ENCODE measurements around the gene SERPINB2.
A peak's percentile ranks its signal among the peaks of the same experiment; 100 is the strongest.

SERPINB2 gene

DNA sequence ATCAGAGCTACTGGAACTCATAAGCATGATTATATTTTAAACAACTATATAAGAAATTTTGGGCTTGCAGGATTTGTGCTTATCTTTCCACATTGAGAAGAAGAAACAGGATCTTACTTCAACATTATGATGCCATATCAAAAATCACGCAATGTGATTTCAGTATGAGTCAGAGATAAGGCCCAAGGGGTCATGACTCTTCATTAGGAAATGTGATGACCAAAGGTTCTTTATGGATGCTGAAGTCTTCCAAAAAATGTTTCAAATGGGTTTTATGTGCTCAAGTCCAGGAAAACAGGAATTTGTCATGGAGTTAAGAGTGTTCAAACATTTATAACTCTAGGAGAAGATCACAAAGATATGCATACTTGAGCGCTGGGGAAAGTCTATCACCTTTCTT, 7.8 kb upstream of the SERPINB2 start:
- Histone ChIP-seq H3K79me2 (ENCODE audit: control insufficient read depth, insufficient read depth, low read length) (no peaks in the 10 kb centered on the region), H3K4me1 (ENCODE audit: control insufficient read depth, low read depth, low read length) (no peaks in the 10 kb centered on the region), H2BK15ac (replicated peaks; ENCODE audit: low read depth) (no peak overlapping the region), H3K27ac (ENCODE audit: low read depth, low read length) (no peak overlapping the region), H3K4ac (ENCODE audit: low read depth, low read length) (no peak overlapping the region), H3K23ac (ENCODE audit: low read length) (no peak overlapping the region), H3K4me3 (ENCODE audit: low read length) (no peak overlapping the region), H3K9ac (ENCODE audit: low read length) (no peak overlapping the region), H2BK5ac (ENCODE audit: low read length) (no peak overlapping the region), H3K36me3 (ENCODE audit: control insufficient read depth, insufficient read depth, low read length) (no peaks in the 10 kb centered on the region), H3K27me3 (ENCODE audit: insufficient read depth, low read length, poor library complexity) (peaks cover 1% of the 10 kb centered on the region), H2AK5ac (ENCODE audit: low read length) (no peak overlapping the region), H3K18ac (ENCODE audit: low read length) (no peak overlapping the region), H4K8ac (ENCODE audit: low read depth, low read length) (no peak overlapping the region), H3K4me2 (ENCODE audit: low read length) (no peak overlapping the region), H4K5ac (ENCODE audit: low read length) (no peak overlapping the region), H3K79me1 (ENCODE audit: low read length) (no peaks in the 10 kb centered on the region), H3K56ac (ENCODE audit: low read length) (no peak overlapping the region), H2BK120ac (ENCODE audit: low read depth, low read length) (no peak overlapping the region)
- DNase-seq, result peak; percentile 16
- no CpG with 5 or more reads among the region's 2 CpGs for WGBS (ENCODE audit: extremely low coverage, insufficient coverage, low lambda C conversion rate)

DNA sequence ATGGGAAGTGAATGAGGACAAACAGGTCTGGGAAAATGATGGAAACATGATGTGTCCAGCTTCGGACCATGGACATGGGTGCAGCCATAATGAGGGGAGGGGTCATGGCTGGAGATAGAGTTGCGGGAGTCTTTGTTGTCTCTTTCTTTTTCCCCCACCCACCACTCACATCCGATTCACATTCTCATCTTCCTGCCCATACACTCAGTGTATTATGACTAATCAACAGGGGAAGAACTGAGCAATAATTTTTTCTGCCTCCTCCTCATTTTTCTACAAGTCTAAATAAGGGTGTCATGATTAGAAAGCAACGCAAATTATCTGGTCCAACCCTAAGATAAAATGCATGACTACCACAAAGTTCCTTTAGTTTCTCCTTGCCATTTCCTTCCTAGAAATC, 5.7 kb upstream of the SERPINB2 start:
- no peak overlapping the region for H3K4me3 ChIP-seq (ENCODE audit: low read length)
- peaks cover 1% of the 10 kb centered on the region for H3K27me3 ChIP-seq (ENCODE audit: insufficient read depth, low read length, poor library complexity)
- no peak overlapping the region for H4K5ac ChIP-seq (ENCODE audit: low read length)
- no peak overlapping the region for H3K18ac ChIP-seq (ENCODE audit: low read length)
- no peak overlapping the region for H3K4ac ChIP-seq (ENCODE audit: low read depth, low read length)
- H2BK15ac ChIP-seq (replicated peaks; ENCODE audit: low read depth), result no peak overlapping the region
- no peaks in the 10 kb centered on the region for H3K79me2 ChIP-seq (ENCODE audit: control insufficient read depth, insufficient read depth, low read length)
- H3K27ac ChIP-seq (ENCODE audit: low read depth, low read length), result no peak overlapping the region
- H3K4me2 ChIP-seq (ENCODE audit: low read length), result no peak overlapping the region
- H3K23ac ChIP-seq (ENCODE audit: low read length), result no peak overlapping the region
- WGBS (ENCODE audit: extremely low coverage, insufficient coverage, low lambda C conversion rate), result no CpG with 5 or more reads among the region's 4 CpGs
- H3K56ac ChIP-seq (ENCODE audit: low read length), result no peak overlapping the region
- no peak overlapping the region for H3K9ac ChIP-seq (ENCODE audit: low read length)
- no peak overlapping the region for H2AK5ac ChIP-seq (ENCODE audit: low read length)
- no peak overlapping the region for H4K8ac ChIP-seq (ENCODE audit: low read depth, low read length)
- no peaks in the 10 kb centered on the region for H3K4me1 ChIP-seq (ENCODE audit: control insufficient read depth, low read depth, low read length)
- no peaks in the 10 kb centered on the region for H3K79me1 ChIP-seq (ENCODE audit: low read length)
- H2BK120ac ChIP-seq (ENCODE audit: low read depth, low read length), result no peak overlapping the region
- no peak overlapping the region for H2BK5ac ChIP-seq (ENCODE audit: low read length)
- DNase-seq, result no peak
- H3K36me3 ChIP-seq (ENCODE audit: control insufficient read depth, insufficient read depth, low read length), result no peaks in the 10 kb centered on the region

DNA sequence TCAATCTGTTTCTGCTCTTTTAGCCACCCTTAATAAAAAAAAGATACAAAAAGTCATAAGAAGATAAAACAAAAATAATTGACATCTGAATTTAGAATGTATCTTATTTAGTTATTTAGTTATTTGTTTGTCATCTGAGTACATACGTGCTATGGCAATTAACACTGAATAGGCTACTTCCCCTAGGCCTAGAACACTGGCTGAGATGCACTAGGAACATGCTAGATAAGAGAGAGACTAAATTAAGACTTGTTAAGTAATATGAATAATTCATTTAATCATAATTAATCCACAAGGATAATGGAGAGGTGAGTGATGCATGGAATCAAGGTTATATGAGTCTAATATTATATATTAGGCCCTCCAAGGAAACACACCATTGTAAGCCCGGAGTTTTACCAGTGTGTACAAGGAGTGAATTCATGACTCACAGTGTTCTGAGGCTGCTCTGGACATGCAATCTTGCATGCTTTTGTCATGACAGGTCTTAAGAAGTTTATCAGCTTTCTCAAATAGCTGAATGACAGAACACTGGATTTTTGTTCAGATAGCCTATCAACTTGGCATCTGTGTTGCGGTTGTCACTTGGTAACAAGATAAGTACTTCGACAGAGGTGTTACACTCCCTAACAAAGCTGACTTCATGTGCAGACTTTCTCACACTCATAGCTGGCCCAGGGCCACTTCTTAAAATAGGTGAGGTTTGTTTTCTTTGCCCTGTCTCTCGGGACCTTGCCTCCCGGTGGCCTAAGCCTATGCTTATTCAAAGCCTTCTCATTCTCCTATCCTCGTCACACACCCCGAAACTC, 5.0 kb upstream of the SERPINB2 start:
- no peak overlapping the region for H3K4me2 ChIP-seq (ENCODE audit: low read length)
- no peak overlapping the region for H3K56ac ChIP-seq (ENCODE audit: low read length)
- no peak overlapping the region for H3K9ac ChIP-seq (ENCODE audit: low read length)
- no peaks in the 10 kb centered on the region for H3K4me1 ChIP-seq (ENCODE audit: control insufficient read depth, low read depth, low read length)
- no peak overlapping the region for H2BK15ac ChIP-seq (replicated peaks; ENCODE audit: low read depth)
- WGBS (ENCODE audit: extremely low coverage, insufficient coverage, low lambda C conversion rate), result no CpG with 5 or more reads among the region's 8 CpGs
- no peaks in the 10 kb centered on the region for H3K79me2 ChIP-seq (ENCODE audit: control insufficient read depth, insufficient read depth, low read length)
- H3K4me3 ChIP-seq (ENCODE audit: low read length), result no peak overlapping the region
- H3K36me3 ChIP-seq (ENCODE audit: control insufficient read depth, insufficient read depth, low read length), result no peaks in the 10 kb centered on the region
- H3K4ac ChIP-seq (ENCODE audit: low read depth, low read length), result no peak overlapping the region
- no peak overlapping the region for H3K27ac ChIP-seq (ENCODE audit: low read depth, low read length)
- H4K5ac ChIP-seq (ENCODE audit: low read length), result no peak overlapping the region
- H2AK5ac ChIP-seq (ENCODE audit: low read length), result no peak overlapping the region
- H3K18ac ChIP-seq (ENCODE audit: low read length), result no peak overlapping the region
- no peak overlapping the region for H3K23ac ChIP-seq (ENCODE audit: low read length)
- H2BK120ac ChIP-seq (ENCODE audit: low read depth, low read length), result no peak overlapping the region
- DNase-seq, result peak; percentile 94
- H2BK5ac ChIP-seq (ENCODE audit: low read length), result no peak overlapping the region
- H4K8ac ChIP-seq (ENCODE audit: low read depth, low read length), result no peak overlapping the region
- peaks cover 1% of the 10 kb centered on the region for H3K27me3 ChIP-seq (ENCODE audit: insufficient read depth, low read length, poor library complexity)
- H3K79me1 ChIP-seq (ENCODE audit: low read length), result no peaks in the 10 kb centered on the region

DNA sequence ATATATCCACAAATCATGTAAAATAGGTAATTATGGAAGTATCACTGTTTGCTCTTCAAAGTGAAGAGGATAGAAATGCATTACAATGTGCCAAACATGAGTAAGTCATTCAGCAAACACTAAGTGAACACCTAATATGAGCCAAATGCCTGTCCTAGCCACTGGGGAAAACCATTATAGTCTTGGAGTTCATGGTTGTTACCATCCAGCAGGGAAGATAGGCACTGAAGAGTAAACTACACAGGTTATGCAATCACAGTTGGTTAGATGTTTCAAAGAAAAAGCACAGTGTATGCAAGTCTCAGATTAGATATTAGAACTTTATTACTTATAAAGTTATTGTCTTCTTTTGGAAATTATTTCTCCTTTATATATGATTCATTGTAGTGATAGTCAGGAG, 3.9 kb upstream of the SERPINB2 start:
- no peak for DNase-seq
- Histone ChIP-seq H3K4me1 (ENCODE audit: control insufficient read depth, low read depth, low read length) (no peaks in the 10 kb centered on the region), H3K18ac (ENCODE audit: low read length) (no peak overlapping the region), H4K8ac (ENCODE audit: low read depth, low read length) (no peak overlapping the region), H3K27ac (ENCODE audit: low read depth, low read length) (no peak overlapping the region), H3K56ac (ENCODE audit: low read length) (no peak overlapping the region), H2AK5ac (ENCODE audit: low read length) (no peak overlapping the region), H2BK120ac (ENCODE audit: low read depth, low read length) (no peak overlapping the region), H3K27me3 (ENCODE audit: insufficient read depth, low read length, poor library complexity) (peaks cover 1% of the 10 kb centered on the region), H3K36me3 (ENCODE audit: control insufficient read depth, insufficient read depth, low read length) (no peaks in the 10 kb centered on the region), H4K5ac (ENCODE audit: low read length) (no peak overlapping the region), H3K79me1 (ENCODE audit: low read length) (no peaks in the 10 kb centered on the region), H3K4me2 (ENCODE audit: low read length) (no peak overlapping the region), H3K23ac (ENCODE audit: low read length) (no peak overlapping the region), H2BK5ac (ENCODE audit: low read length) (no peak overlapping the region), H3K4ac (ENCODE audit: low read depth, low read length) (no peak overlapping the region), H3K4me3 (ENCODE audit: low read length) (no peak overlapping the region), H3K79me2 (ENCODE audit: control insufficient read depth, insufficient read depth, low read length) (no peaks in the 10 kb centered on the region), H3K9ac (ENCODE audit: low read length) (no peak overlapping the region), H2BK15ac (replicated peaks; ENCODE audit: low read depth) (no peak overlapping the region)

DNA sequence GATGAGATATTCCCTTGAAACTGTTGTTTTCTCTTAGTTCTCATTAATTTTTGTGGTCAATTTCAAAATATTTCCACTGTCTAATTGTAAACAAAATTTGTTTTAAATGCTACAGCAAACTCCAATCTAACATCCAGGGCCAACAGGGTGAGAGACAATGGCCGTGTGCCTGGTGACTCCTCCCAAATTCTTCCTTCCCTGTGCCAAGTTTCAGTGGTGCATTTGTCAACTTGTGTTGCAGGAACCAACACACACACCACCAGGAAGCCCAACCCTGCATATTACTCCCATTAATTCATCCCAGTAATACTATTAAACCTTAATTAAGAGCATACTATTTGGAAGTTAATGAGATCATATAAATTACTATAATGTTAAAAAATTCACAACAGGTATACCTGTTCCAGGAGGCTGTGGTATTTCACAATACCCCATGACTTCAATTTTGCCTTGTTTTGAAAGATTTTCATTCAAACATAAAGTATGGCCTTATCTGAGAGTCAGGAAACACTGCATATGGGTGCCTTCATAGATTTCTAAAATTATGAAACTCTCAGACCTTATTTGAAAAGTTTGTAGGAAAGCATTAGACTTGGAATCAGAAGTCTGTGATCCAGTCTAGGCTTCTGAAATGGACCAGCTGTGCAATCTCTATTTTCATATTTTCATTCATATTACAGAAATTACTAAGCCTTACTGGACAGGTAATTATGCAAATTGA, 1.1 kb downstream of the SERPINB2 start:
- no peaks in the 10 kb centered on the region for H3K36me3 ChIP-seq (ENCODE audit: control insufficient read depth, insufficient read depth, low read length)
- H3K79me2 ChIP-seq (ENCODE audit: control insufficient read depth, insufficient read depth, low read length), result no peaks in the 10 kb centered on the region
- H2BK15ac ChIP-seq (replicated peaks; ENCODE audit: low read depth), result no peak overlapping the region
- no peak overlapping the region for H3K27ac ChIP-seq (ENCODE audit: low read depth, low read length)
- no CpG with 5 or more reads among the region's 1 CpG for WGBS (ENCODE audit: extremely low coverage, insufficient coverage, low lambda C conversion rate)
- H3K4me1 ChIP-seq (ENCODE audit: control insufficient read depth, low read depth, low read length), result no peaks in the 10 kb centered on the region
- no peak overlapping the region for H3K18ac ChIP-seq (ENCODE audit: low read length)
- no peak overlapping the region for H2BK5ac ChIP-seq (ENCODE audit: low read length)
- DNase-seq, result peak; percentile 5
- no peak overlapping the region for H3K23ac ChIP-seq (ENCODE audit: low read length)
- H3K4ac ChIP-seq (ENCODE audit: low read depth, low read length), result no peak overlapping the region
- no peak overlapping the region for H2AK5ac ChIP-seq (ENCODE audit: low read length)
- H3K79me1 ChIP-seq (ENCODE audit: low read length), result no peaks in the 10 kb centered on the region
- no peaks in the 10 kb centered on the region for H3K27me3 ChIP-seq (ENCODE audit: insufficient read depth, low read length, poor library complexity)
- H3K4me3 ChIP-seq (ENCODE audit: low read length), result no peak overlapping the region
- H3K9ac ChIP-seq (ENCODE audit: low read length), result no peak overlapping the region
- no peak overlapping the region for H2BK120ac ChIP-seq (ENCODE audit: low read depth, low read length)
- H3K56ac ChIP-seq (ENCODE audit: low read length), result no peak overlapping the region
- H4K8ac ChIP-seq (ENCODE audit: low read depth, low read length), result no peak overlapping the region
- H3K4me2 ChIP-seq (ENCODE audit: low read length), result no peak overlapping the region
- H4K5ac ChIP-seq (ENCODE audit: low read length), result no peak overlapping the region

All from mesendoderm (in vitro differentiated cells).